SU-DHL-6 (cell line): ENCODE data around the gene SLC7A7.

Experiments
- H2AFZ ChIP-seq: fragments of 200-600 bp; sonication (generic); 2 replicates; pipeline ENCODE4 v1.6.1; 2014; ENCODE audit warnings: low read depth, mild to moderate bottlenecking, moderate library complexity, mixed read lengths, antibody characterized with exemption, low read length; ENCODE audit not compliant: severe bottlenecking
- H3F3A ChIP-seq: fragments of 200-600 bp; shearing (Covaris generic); 2 replicates; pipeline ENCODE4 v1.6.0; 2016; ENCODE audit warnings: antibody characterized with exemption, mild to moderate bottlenecking; ENCODE audit not compliant: insufficient read depth
- H3K27ac ChIP-seq: fragments of 200-600 bp; sonication (generic); 2 replicates; pipeline ENCODE4 v1.5.1; 2016; ENCODE audit warnings: low read depth, mild to moderate bottlenecking, low read length, moderate library complexity, mixed read lengths
- H3K27me3 ChIP-seq: fragments of 200-600 bp; sonication (generic), shearing (Covaris generic); 2 replicates; pipeline ENCODE4 v1.6.0; 2014; ENCODE audit warnings: mild to moderate bottlenecking, low read length
- H3K36me3 ChIP-seq: fragments of 200-600 bp; sonication (generic); 2 replicates; pipeline ENCODE4 v1.6.1; 2014; ENCODE audit warnings: mild to moderate bottlenecking, low read length, mixed read lengths
- H3K4me2 ChIP-seq: fragments of 300-600, 200-600 bp; shearing (Covaris generic), sonication (generic); 2 replicates; pipeline ENCODE4 v1.6.0; 2014; ENCODE audit warnings: low read length, low read depth, mild to moderate bottlenecking; ENCODE audit not compliant: poor library complexity, severe bottlenecking
- H3K4me3 ChIP-seq: fragments of 200-600 bp; sonication (generic); 2 replicates; pipeline ENCODE4 v1.5.1; 2014; ENCODE audit warnings: antibody characterized with exemption, low read length, mild to moderate bottlenecking, mixed read lengths; ENCODE audit not compliant: insufficient read depth, poor library complexity, severe bottlenecking
- H3K79me2 ChIP-seq: fragments of 200-600 bp; sonication (generic); 2 replicates; pipeline ENCODE4 v1.6.1; 2014; ENCODE audit warnings: mild to moderate bottlenecking, low read length, moderate library complexity; ENCODE audit not compliant: insufficient read depth
- H3K9ac ChIP-seq: fragments of 200-600 bp; sonication (generic); 2 replicates; pipeline ENCODE4 v1.7.0; 2014; ENCODE audit warnings: mild to moderate bottlenecking, low read length
- H3K9me2 ChIP-seq: fragments of 200-600 bp; sonication (generic); replicated peaks from 2 replicates; pipeline ENCODE4 v1.6.1; 2014; ENCODE audit warnings: low read length; ENCODE audit not compliant: insufficient read depth
- H3K9me3 ChIP-seq: fragments of 200-600 bp; sonication (generic); 2 replicates; pipeline ENCODE4 v1.6.1; 2014; ENCODE audit warnings: low read length, mixed read lengths; ENCODE audit not compliant: insufficient read depth
- H4K20me1 ChIP-seq: fragments of 200-600 bp; sonication (generic); 2 replicates; pipeline ENCODE4 v1.6.1; 2014; ENCODE audit warnings: low read depth, mild to moderate bottlenecking, antibody characterized with exemption, low read length, moderate library complexity, mixed read lengths
- CTCF ChIP-seq: fragments of 200-600 bp; sonication (generic); IDR thresholded peaks from one replicate; pipeline ENCODE4 v1.5.1; 2017; ENCODE audit warnings: antibody characterized with exemption, mild to moderate bottlenecking, low read length, moderate library complexity; ENCODE audit not compliant: insufficient read depth, poor library complexity, severe bottlenecking
- EZH2phosphoT487 ChIP-seq: fragments of 200-600 bp; sonication (generic), shearing (Covaris generic); conservative IDR thresholded peaks from 2 replicates; pipeline ENCODE4 v1.6.1; 2018; ENCODE audit warnings: mild to moderate bottlenecking, antibody characterized with exemption, low read length, moderate library complexity, mixed read lengths

The SLC7A7 gene

GRCh38 chr14:22798528-22798927 lies 16.7 kb downstream of the SLC7A7 start:
- no peaks in the 10 kb centered on the region for H3F3A ChIP-seq
- H4K20me1 ChIP-seq, result no peaks in the 10 kb centered on the region
- no peak overlapping the region for H3K4me2 ChIP-seq
- H3K27me3 ChIP-seq, result no peaks in the 10 kb centered on the region
- H3K4me3 ChIP-seq, result no peak overlapping the region
- no peak overlapping the region for H3K9ac ChIP-seq
- peaks cover 8% of the 10 kb centered on the region; the same call in 1 of the 2 replicates for H3K79me2 ChIP-seq
- H3K36me3 ChIP-seq, result no peaks in the 10 kb centered on the region
- no peak overlapping the region for H3K27ac ChIP-seq
- H3K9me2 ChIP-seq, result no peaks in the 10 kb centered on the region
- TF ChIP-seq CTCF (no peak), EZH2phosphoT487 (no peak)
- H2AFZ ChIP-seq, result no peak overlapping the region
- no peaks in the 10 kb centered on the region for H3K9me3 ChIP-seq

DNA sequence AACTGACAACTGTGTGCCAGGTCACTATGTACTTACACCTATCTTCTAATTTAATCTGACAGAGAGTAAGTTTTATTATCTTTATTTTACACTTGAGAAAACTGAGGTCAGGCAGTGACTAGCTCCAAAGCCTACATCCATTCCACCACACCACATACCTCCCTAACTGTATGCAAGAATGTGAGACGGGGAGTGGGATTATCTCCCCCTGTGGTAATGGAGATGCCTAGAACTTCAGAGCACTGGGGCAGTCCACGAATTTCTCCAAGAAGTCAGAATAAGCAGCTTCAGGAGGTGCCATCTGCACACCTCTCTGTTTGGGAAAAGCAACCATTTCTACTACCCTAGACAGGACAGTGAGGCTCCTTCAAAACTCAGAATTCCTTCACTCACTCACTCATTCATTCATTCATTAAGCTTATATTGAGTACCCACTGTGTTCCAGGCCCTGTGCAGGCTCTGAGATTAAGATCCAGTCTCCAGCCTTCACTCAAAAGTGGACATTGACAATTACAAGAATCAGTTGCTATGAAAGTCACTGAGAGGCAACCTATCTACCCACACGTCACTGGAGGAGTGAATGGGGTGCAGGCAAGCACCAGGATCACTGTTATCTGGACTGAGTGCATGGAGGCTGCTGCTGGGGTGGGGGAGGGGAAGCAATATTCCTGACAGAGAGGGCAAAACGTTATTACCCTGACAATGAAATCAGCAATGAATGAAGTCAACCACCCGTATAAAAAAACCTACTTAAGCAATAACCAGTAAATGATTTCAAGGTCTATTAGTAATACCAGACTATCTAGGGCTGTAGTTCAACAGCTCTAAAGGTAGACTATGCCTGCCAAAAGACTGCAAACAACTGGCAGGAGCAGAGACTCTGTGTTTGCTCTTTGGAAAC lies 18.0 kb downstream of the SLC7A7 start:
- TF ChIP-seq EZH2phosphoT487 (no peak), CTCF (no peak)
- H3K27ac ChIP-seq, result peak overlapping the region; percentile 42
- H3K27me3 ChIP-seq, result no peaks in the 10 kb centered on the region
- H4K20me1 ChIP-seq, result no peaks in the 10 kb centered on the region
- H3K36me3 ChIP-seq, result no peaks in the 10 kb centered on the region
- no peak overlapping the region for H2AFZ ChIP-seq
- H3K79me2 ChIP-seq, result peaks cover under 1% of the 10 kb centered on the region; the same call in 1 of the 2 replicates
- H3K9me2 ChIP-seq, result no peaks in the 10 kb centered on the region
- no peak overlapping the region for H3K4me3 ChIP-seq
- H3K9me3 ChIP-seq, result no peaks in the 10 kb centered on the region
- no peak overlapping the region for H3K4me2 ChIP-seq
- 0 out of 2 replicates have a peak, but pooled peaks cover 1% of the 10 kb centered on the region for H3F3A ChIP-seq
- no peak overlapping the region; the same call in 1 of the 2 replicates for H3K9ac ChIP-seq

- Histone ChIP-seq H3K79me2 (no peaks in the 10 kb centered on the region), H3K4me3 (no peak overlapping the region), H3K9me2 (no peaks in the 10 kb centered on the region), H3K36me3 (no peaks in the 10 kb centered on the region), H3K27me3 (no peaks in the 10 kb centered on the region), H2AFZ (no peak overlapping the region), H3K9ac (peak overlapping the region; percentile 8; the same call in 1 of the 2 replicates), H3K4me2 (no peak overlapping the region), H4K20me1 (no peaks in the 10 kb centered on the region), H3K9me3 (no peaks in the 10 kb centered on the region), H3F3A (peaks cover 9% of the 10 kb centered on the region), H3K27ac (peak overlapping the region; percentile 42)
- TF ChIP-seq CTCF (no peak), EZH2phosphoT487 (no peak)
Observed at GRCh38 chr14:22796087-22796707, 19.0 kb downstream of the SLC7A7 start.
